ENCODE measurements around the gene METTL17. TPM values are rescaled to one million over a fixed set of nuclear protein-coding genes. Genes with fewer than 3 reads are reported as not detected.
A peak's percentile ranks its signal among the peaks of the same experiment; 100 is the strongest.

METTL17 gene
- total RNA-seq, 1 donor from 2014 or later: 62.7 TPM

- Mint-ChIP-seq H3K4me1 (ENCODE audit: unreplicated experiment) (peaks cover 17% of the 10 kb centered on the region), H3K4me3 (ENCODE audit: unreplicated experiment) (no peak overlapping the region), H3K27me3 (ENCODE audit: unreplicated experiment) (peaks cover 15% of the 10 kb centered on the region), H3K27ac (ENCODE audit: unreplicated experiment) (no peak overlapping the region), H3K36me3 (ENCODE audit: low read depth, unreplicated experiment) (no peaks in the 10 kb centered on the region), H3K9me3 (ENCODE audit: unreplicated experiment) (no peaks in the 10 kb centered on the region)
- TF ChIP-seq, protein P1, sequence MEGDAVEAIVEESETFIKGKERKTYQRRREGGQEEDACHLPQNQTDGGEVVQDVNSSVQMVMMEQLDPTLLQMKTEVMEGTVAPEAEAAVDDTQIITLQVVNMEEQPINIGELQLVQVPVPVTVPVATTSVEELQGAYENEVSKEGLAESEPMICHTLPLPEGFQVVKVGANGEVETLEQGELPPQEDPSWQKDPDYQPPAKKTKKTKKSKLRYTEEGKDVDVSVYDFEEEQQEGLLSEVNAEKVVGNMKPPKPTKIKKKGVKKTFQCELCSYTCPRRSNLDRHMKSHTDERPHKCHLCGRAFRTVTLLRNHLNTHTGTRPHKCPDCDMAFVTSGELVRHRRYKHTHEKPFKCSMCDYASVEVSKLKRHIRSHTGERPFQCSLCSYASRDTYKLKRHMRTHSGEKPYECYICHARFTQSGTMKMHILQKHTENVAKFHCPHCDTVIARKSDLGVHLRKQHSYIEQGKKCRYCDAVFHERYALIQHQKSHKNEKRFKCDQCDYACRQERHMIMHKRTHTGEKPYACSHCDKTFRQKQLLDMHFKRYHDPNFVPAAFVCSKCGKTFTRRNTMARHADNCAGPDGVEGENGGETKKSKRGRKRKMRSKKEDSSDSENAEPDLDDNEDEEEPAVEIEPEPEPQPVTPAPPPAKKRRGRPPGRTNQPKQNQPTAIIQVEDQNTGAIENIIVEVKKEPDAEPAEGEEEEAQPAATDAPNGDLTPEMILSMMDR (IDR thresholded peaks at IDR 0.05; ENCODE audit: unreplicated experiment): no peak
- DNase-seq (ENCODE audit: low spot score): no peak
These were observed 47.0 kb downstream of the METTL17 start for GRCh38 chr14:21036751-21037150.

DNA sequence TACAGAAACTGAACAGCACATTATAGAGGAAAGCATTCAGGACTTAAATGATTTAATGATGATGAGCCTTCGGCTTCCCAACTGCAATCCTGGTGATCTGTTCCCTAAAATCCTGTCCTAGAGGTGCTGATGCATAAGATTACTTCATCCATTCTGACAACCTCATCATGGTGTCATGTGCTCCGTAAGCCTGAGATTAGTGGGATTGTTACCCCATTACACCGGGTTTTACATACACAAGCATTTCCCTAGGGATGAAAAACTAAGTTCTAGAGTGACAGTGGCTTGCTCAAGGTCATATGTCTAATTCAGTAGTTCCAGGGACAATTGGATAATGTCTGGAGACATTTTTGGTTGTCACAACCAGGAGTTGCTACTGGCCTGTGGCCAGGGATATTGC, 47.4 kb downstream of the METTL17 start:
- Mint-ChIP-seq H3K4me1 (ENCODE audit: unreplicated experiment) (peaks cover 22% of the 10 kb centered on the region), H3K4me3 (ENCODE audit: unreplicated experiment) (no peak overlapping the region), H3K36me3 (ENCODE audit: low read depth, unreplicated experiment) (no peaks in the 10 kb centered on the region), H3K27me3 (ENCODE audit: unreplicated experiment) (peaks cover 17% of the 10 kb centered on the region), H3K27ac (ENCODE audit: unreplicated experiment) (no peak overlapping the region), H3K9me3 (ENCODE audit: unreplicated experiment) (no peaks in the 10 kb centered on the region)
- DNase-seq (ENCODE audit: low spot score): no peak
- TF ChIP-seq, protein P1 (IDR thresholded peaks at IDR 0.05; ENCODE audit: unreplicated experiment): no peak

- Mint-ChIP-seq H3K4me3 (ENCODE audit: unreplicated experiment) (no peak overlapping the region), H3K4me1 (ENCODE audit: unreplicated experiment) (peaks cover 32% of the 10 kb centered on the region), H3K36me3 (ENCODE audit: low read depth, unreplicated experiment) (no peaks in the 10 kb centered on the region), H3K27me3 (ENCODE audit: unreplicated experiment) (peaks cover 17% of the 10 kb centered on the region), H3K27ac (ENCODE audit: unreplicated experiment) (peak overlapping the region; percentile 68), H3K9me3 (ENCODE audit: unreplicated experiment) (no peaks in the 10 kb centered on the region)
- DNase-seq (ENCODE audit: low spot score): peak; percentile 28
- TF ChIP-seq, protein P1 (IDR thresholded peaks at IDR 0.05; ENCODE audit: unreplicated experiment): no peak
These were observed 49.0 kb downstream of the METTL17 start for GRCh38 chr14:21038441-21039422.

DNA sequence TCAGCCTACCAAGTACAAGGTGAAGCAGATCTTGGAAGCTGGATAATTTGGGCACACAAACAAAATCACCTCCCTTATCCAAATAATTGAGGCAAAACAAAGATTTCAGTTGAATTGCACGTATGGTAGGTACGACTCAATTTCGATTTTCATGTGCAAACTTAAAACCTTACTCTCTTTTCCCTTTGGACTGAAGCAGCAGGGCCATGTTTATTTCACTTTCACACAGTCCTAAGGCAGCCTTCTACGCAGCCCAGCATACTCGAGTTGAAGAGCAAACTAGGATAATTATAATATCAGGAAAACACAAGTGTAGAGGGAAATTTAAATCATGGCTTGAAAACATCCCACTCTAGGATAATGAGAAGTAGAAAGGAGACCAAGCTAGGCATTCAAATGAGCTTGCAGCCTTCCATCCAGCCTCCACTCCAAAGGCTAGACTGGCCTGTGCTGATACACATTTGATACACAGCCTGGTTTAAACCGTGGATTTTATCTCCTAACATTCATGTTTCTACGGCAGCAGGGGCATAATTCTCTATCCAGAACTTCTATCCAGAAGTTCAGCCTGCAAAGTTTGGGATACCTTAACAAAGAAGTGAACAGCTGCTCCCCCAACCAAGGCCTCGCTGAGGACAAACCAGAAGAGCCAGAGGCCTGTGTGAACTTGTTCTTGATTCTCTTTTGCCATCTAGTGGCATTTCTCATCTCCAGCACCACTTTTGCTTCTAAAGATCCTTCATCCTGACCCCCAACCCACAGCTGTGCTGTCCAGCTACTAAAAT, 50.0 kb downstream of the METTL17 start:
- no peaks in the 10 kb centered on the region for H3K9me3 Mint-ChIP-seq (ENCODE audit: unreplicated experiment)
- peaks cover 39% of the 10 kb centered on the region for H3K4me1 Mint-ChIP-seq (ENCODE audit: unreplicated experiment)
- TF ChIP-seq, protein P1 (IDR thresholded peaks at IDR 0.05; ENCODE audit: unreplicated experiment): peak; percentile 17
- peak; percentile 40 for DNase-seq (ENCODE audit: low spot score)
- no peak overlapping the region for H3K4me3 Mint-ChIP-seq (ENCODE audit: unreplicated experiment)
- no peaks in the 10 kb centered on the region for H3K36me3 Mint-ChIP-seq (ENCODE audit: low read depth, unreplicated experiment)
- peaks cover 16% of the 10 kb centered on the region for H3K27me3 Mint-ChIP-seq (ENCODE audit: unreplicated experiment)
- peak overlapping the region; percentile 68 for H3K27ac Mint-ChIP-seq (ENCODE audit: unreplicated experiment)

Measured in endothelial cell (in vitro differentiated cells).